HepG2 (cell line): ENCODE data around the gene TMEM183A.

Experiments used
- CTCF ChIP-seq: sonication (generic); formaldehyde crosslinking; IDR thresholded peaks from 2 replicates; pipeline ENCODE4 v1.5.0; 2020; ENCODE audit warnings: mild to moderate bottlenecking, missing genetic modification reagents, moderate library complexity
- HMGXB4 ChIP-seq, 2 experiments: sonication (generic) in 1 of 2; formaldehyde crosslinking in 1 of 2; IDR thresholded peaks; 2 replicates each; pipeline versions ENCODE4 v1.4.0 to v1.6.1; 2018 to 2020; ENCODE audit warnings: missing genetic modification reagents in 2 of 2, borderline replicate concordance in 1 of 2, low read depth in 1 of 2, mild to moderate bottlenecking in 1 of 2, missing biosample characterization in 1 of 2
- HNF4G ChIP-seq, 2 experiments: sonication (generic) in 1 of 2; formaldehyde crosslinking in 1 of 2; IDR thresholded peaks; 2 replicates each; pipeline versions ENCODE4 v1.4.0 to v1.6.1; 2011 to 2020; ENCODE audit warnings: borderline replicate concordance in 2 of 2, low read depth in 2 of 2, mild to moderate bottlenecking in 2 of 2, low read length in 1 of 2, missing genetic modification reagents in 1 of 2, moderate library complexity in 1 of 2
- NFRKB ChIP-seq: fragments of 450-650 bp; IDR thresholded peaks from 2 replicates; pipeline ENCODE4 v1.6.1; 2017

GRCh38 chr1:203036135-203036534 is 29.0 kb downstream of the TMEM183A start:
- TF ChIP-seq HMGXB4 (CRISPR knock-in tag; IDR thresholded peaks at IDR 0.05; ENCODE audit: borderline replicate concordance in 1 of 2, low read depth in 1 of 2) (no peak), NFRKB (no peak), HNF4G (IDR thresholded peaks at IDR 0.05; ENCODE audit: borderline replicate concordance, low read depth, low read length) (no peak), HNF4G (CRISPR knock-in tag; IDR thresholded peaks at IDR 0.05; ENCODE audit: borderline replicate concordance, low read depth) (no peak), CTCF (CRISPR knock-in tag) (no peak)
